CD14-positive monocyte (primary cell): Measurements from ENCODE around the gene MAD1L1. TPM values are rescaled to one million over a fixed set of nuclear protein-coding genes. Genes with fewer than 3 reads are reported as not detected.

Source experiments
- DNase-seq, 3 donors: peaks; one replicate each; pipeline ENCODE4 v3.0.0-alpha.2; 2011 to 2022
- H2AFZ ChIP-seq: 2 replicates; pipeline ENCODE4 v1.6.0; 2012; ENCODE audit warnings: mild to moderate bottlenecking, low read depth, low read length, inconsistent platforms; ENCODE audit not compliant: insufficient read depth, poor library complexity, severe bottlenecking
- H3K27ac ChIP-seq, 2 donors: 1 replicate in 1 of 2; 2 replicates in 1 of 2; pipeline ENCODE4 v1.5.1; 2012 to 2013; ENCODE audit warnings: low read length in 2 of 2, control low read depth in 1 of 2, inconsistent platforms in 1 of 2, low read depth in 1 of 2, mild to moderate bottlenecking in 1 of 2
- H3K27me3 ChIP-seq, 2 donors: one replicate each; pipeline versions ENCODE4 v1.6.0 to v1.6.1; 2011 to 2013; ENCODE audit warnings: low read length in 2 of 2; ENCODE audit not compliant: control insufficient read depth in 2 of 2, insufficient read depth in 2 of 2
- H3K36me3 ChIP-seq, 2 donors: replicated peaks in 1 of 2; 1 replicate in 1 of 2; 2 replicates in 1 of 2; pipeline versions ENCODE4 v1.5.1 to v1.6.1; 2012 to 2013; ENCODE audit warnings: low read length in 2 of 2, control low read depth in 1 of 2, inconsistent platforms in 1 of 2, mild to moderate bottlenecking in 1 of 2; ENCODE audit not compliant: insufficient read depth in 2 of 2, control insufficient read depth in 1 of 2
- H3K4me1 ChIP-seq, 2 donors: 1 replicate in 1 of 2; 2 replicates in 1 of 2; pipeline versions ENCODE4 v1.5.1 to v1.6.1; 2012 to 2013; ENCODE audit warnings: low read length in 2 of 2, control low read depth in 1 of 2, inconsistent platforms in 1 of 2, mild to moderate bottlenecking in 1 of 2, moderate library complexity in 1 of 2; ENCODE audit not compliant: insufficient read depth in 2 of 2, control insufficient read depth in 1 of 2
- H3K4me2 ChIP-seq: replicated peaks from 2 replicates; pipeline ENCODE3; 2012; ENCODE audit warnings: low read length, moderate library complexity, mild to moderate bottlenecking; ENCODE audit not compliant: poor library complexity, severe bottlenecking; ENCODE audit errors: extremely low read depth
- H3K4me3 ChIP-seq, 3 experiments: fragments of 200-600 bp in 1 of 3; sonication (generic) in 1 of 3; replicated peaks in 1 of 3; 1 replicate in 2 of 3; 2 replicates in 1 of 3; pipeline ENCODE4 v1.5.1; 2011 to 2013; ENCODE audit warnings: low read length in 3 of 3, mild to moderate bottlenecking in 3 of 3, control low read depth in 2 of 3, low read depth in 2 of 3, inconsistent platforms in 1 of 3, moderate library complexity in 1 of 3
- H3K79me2 ChIP-seq: 2 replicates; pipeline ENCODE4 v1.6.0; 2012; ENCODE audit warnings: mild to moderate bottlenecking, control low read depth, inconsistent platforms, low read length, moderate library complexity; ENCODE audit not compliant: insufficient read depth
- H3K9ac ChIP-seq: 2 replicates; pipeline ENCODE4 v1.6.0; 2017; ENCODE audit warnings: low read length, mild to moderate bottlenecking; ENCODE audit not compliant: insufficient read depth, poor library complexity, severe bottlenecking
- H3K9me3 ChIP-seq, 2 donors: replicated peaks in 1 of 2; 1 replicate in 1 of 2; 2 replicates in 1 of 2; pipeline versions ENCODE4 v1.5.1 to v1.6.1; 2012 to 2013; ENCODE audit warnings: low read length in 2 of 2, control low read depth in 1 of 2; ENCODE audit not compliant: control insufficient read depth in 1 of 2, insufficient read depth in 1 of 2
- H4K20me1 ChIP-seq: 2 replicates; pipeline ENCODE4 v1.6.0; 2012; ENCODE audit warnings: mild to moderate bottlenecking, low read length, control low read depth, moderate library complexity; ENCODE audit not compliant: insufficient read depth
- H3K27ac Mint-ChIP-seq, 7 donors: one replicate each; pipeline ENCODE4 v1.8.0; 2020; ENCODE audit warnings: mild to moderate bottlenecking in 7 of 7, mixed read lengths in 7 of 7, moderate library complexity in 6 of 7, inconsistent platforms in 2 of 7
- H3K27me3 Mint-ChIP-seq, 3 donors: one replicate each; pipeline ENCODE4 v1.8.0; 2021 to 2022; ENCODE audit warnings: low read depth in 3 of 3, mild to moderate bottlenecking in 3 of 3, mixed read lengths in 3 of 3, moderate library complexity in 3 of 3, inconsistent platforms in 1 of 3
- H3K36me3 Mint-ChIP-seq, 2 donors: one replicate each; pipeline ENCODE4 v1.8.0; 2020; ENCODE audit warnings: mixed read lengths in 2 of 2, inconsistent platforms in 1 of 2, mild to moderate bottlenecking in 1 of 2
- H3K4me1 Mint-ChIP-seq: one replicate; pipeline ENCODE4 v1.8.0; 2020; ENCODE audit warnings: mild to moderate bottlenecking, mixed read lengths
- H3K4me3 Mint-ChIP-seq, 2 donors: one replicate each; pipeline ENCODE4 v1.8.0; 2020; ENCODE audit warnings: mild to moderate bottlenecking in 2 of 2, mixed read lengths in 2 of 2, moderate library complexity in 1 of 2
- H3K9me3 Mint-ChIP-seq, 7 donors: one replicate each; pipeline ENCODE4 v1.8.0; 2020 to 2022; ENCODE audit warnings: mixed read lengths in 7 of 7, mild to moderate bottlenecking in 6 of 7, moderate library complexity in 6 of 7, inconsistent platforms in 2 of 7
- WGBS: methylation state at CpG from one replicate; pipeline ENCODE4 v1.1.5; 2013; ENCODE audit warnings: missing lambda C conversion rate; ENCODE audit not compliant: insufficient coverage; 5-methylcytosine and 5-hydroxymethylcytosine counted together
- intact Hi-C, 2 donors: fragments of 100-400 bp; cut with micrococcal nuclease; formaldehyde crosslinking; loops; one replicate each; pipeline versions ENCODE4 v1.15.0 to v1.15.1; 2023
- polyA plus RNA-seq, 3 donors: library from polyadenylated mRNA; depleted of rRNA in 1 of 3; unstranded in 2 of 3; stranded (reverse) in 1 of 3; fragments of 300-500 nt in 2 of 3; fragments of >200 nt in 1 of 3; fragmentation: Illumina TruSeq in 2 of 3; gene quantifications; 1 replicate in 2 of 3; 2 replicates in 1 of 3; pipeline ENCODE4 v1.2.3, GENCODE V29; 2012 to 2021
- TF ChIP-seq, protein P1 (sequence below): fragments of 200-600 bp; IDR thresholded peaks from one replicate; pipeline ENCODE4 v1.8.0; 2022; ENCODE audit warnings: antibody characterized with exemption, mild to moderate bottlenecking

Gene MAD1L1
- polyA plus RNA-seq, 3 donors: 22.0 to 39.4 (median 33.2) TPM

DNA sequence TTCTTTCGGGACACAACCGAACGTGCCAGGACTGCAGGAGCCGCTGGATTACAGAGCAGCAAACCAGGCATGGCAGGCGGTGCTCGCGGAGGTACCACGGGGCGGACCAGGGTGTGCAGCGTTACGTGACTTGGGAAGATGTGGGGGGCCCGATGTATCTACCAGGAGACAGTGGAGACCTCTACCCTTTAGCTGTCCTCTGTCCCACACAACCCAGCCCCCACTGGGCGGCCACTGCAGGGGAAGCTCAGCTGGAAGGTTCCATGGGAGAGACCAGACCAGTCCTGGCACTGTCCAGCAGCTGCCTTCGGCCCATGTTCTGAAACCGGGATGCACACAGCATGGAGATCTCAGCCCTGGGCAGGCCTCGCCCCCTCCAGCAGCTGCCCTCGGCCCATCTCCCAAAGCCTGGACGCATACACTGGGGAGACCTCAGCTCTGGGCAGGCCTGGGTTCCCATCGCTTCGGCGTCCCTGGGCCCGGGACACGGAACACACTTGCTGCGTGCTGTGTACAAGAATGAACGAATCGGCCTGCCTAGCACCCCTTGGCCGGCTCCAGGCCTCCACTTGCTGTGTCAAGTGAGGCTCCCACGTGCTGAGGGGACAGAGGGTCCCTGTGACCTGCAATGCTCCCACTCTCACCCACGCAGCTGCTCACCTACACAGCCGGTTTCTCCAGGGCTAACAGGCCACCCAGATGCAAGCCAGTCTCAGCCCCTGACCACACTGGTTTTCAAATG lies 385.3 kb downstream of the MAD1L1 start:
- Mint-ChIP-seq H3K27ac (no peak overlapping the region), H3K36me3 (peaks cover 9 to 26% of the 10 kb centered on the region in 2 donors), H3K27me3 (no peaks in the 10 kb centered on the region), H3K4me3 (no peak overlapping the region), H3K4me1 (no peaks in the 10 kb centered on the region), H3K9me3 (peaks cover 0 to 2% (median 0%) of the 10 kb centered on the region in 7 donors)
- H3K4me1 ChIP-seq: no peaks in the 10 kb centered on the region
- no peak overlapping the region for H3K27ac ChIP-seq
- TF ChIP-seq, protein P1, sequence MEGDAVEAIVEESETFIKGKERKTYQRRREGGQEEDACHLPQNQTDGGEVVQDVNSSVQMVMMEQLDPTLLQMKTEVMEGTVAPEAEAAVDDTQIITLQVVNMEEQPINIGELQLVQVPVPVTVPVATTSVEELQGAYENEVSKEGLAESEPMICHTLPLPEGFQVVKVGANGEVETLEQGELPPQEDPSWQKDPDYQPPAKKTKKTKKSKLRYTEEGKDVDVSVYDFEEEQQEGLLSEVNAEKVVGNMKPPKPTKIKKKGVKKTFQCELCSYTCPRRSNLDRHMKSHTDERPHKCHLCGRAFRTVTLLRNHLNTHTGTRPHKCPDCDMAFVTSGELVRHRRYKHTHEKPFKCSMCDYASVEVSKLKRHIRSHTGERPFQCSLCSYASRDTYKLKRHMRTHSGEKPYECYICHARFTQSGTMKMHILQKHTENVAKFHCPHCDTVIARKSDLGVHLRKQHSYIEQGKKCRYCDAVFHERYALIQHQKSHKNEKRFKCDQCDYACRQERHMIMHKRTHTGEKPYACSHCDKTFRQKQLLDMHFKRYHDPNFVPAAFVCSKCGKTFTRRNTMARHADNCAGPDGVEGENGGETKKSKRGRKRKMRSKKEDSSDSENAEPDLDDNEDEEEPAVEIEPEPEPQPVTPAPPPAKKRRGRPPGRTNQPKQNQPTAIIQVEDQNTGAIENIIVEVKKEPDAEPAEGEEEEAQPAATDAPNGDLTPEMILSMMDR: no peak
- H3K4me2 ChIP-seq: no peak overlapping the region
- H3K79me2 ChIP-seq: no peaks in the 10 kb centered on the region
- 99% methylated on average over 24 of the region's 30 CpGs for WGBS
- H3K36me3 ChIP-seq: peaks cover 0 to 19% of the 10 kb centered on the region in 2 donors
- no peak overlapping the region for H3K4me3 ChIP-seq
- H2AFZ ChIP-seq: no peak overlapping the region
- H3K9me3 ChIP-seq: no peaks in the 10 kb centered on the region
- no peak overlapping the region for H3K9ac ChIP-seq
- DNase-seq: no peak
- H3K27me3 ChIP-seq: no peaks in the 10 kb centered on the region
- peaks cover 76% of the 10 kb centered on the region for H4K20me1 ChIP-seq
- intact Hi-C loops: no loop called here

DNA sequence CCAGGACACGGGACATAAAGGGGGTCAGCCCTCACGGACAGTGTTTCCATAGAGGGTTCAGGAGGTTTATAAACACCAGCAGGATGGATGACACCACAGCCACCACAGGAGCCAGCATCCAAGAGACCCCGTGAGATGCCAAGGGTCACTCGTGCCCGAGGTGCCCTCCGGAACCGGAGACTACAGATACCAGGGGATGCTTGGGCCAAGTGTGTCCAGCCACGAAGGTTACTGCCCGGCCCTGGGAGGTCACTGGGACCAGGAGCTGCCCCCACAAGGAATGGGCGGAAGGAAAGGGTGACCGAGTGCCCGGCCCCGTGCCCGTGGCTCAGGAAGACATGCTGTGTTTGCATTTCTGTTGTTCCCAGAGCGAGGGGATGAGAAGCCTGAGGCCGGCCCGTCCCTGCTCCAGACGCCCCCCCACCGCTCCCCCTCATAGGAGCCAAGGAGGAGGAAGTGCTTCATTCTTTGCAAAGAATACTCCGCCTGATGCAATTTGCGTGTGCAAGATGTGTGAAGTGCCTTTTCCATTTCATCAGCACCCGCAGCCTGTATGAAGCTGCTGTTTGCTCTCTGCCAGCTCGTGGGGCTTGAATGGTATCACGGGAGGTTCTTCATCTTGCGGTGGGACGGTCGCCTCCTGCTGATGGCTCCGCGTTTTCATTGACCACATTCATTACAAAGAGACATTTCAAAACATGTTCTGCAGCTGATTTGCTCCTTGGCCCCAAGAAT lies 386.2 kb downstream of the MAD1L1 start:
- peaks cover 67% of the 10 kb centered on the region for H4K20me1 ChIP-seq
- no peak overlapping the region for H3K27ac Mint-ChIP-seq
- no peak overlapping the region for H3K27ac ChIP-seq
- intact Hi-C loops: no loop called here
- H3K4me3 Mint-ChIP-seq: no peak overlapping the region
- WGBS: 98% methylated on average over 16 of the region's 29 CpGs
- no peaks in the 10 kb centered on the region for H3K4me1 Mint-ChIP-seq
- H3K9me3 ChIP-seq: no peaks in the 10 kb centered on the region
- H3K36me3 ChIP-seq: peaks cover 0 to 19% of the 10 kb centered on the region in 2 donors
- peaks cover 11 to 30% of the 10 kb centered on the region in 2 donors for H3K36me3 Mint-ChIP-seq
- no peaks in the 10 kb centered on the region for H3K4me1 ChIP-seq
- no peaks in the 10 kb centered on the region for H3K27me3 Mint-ChIP-seq
- peaks cover 0 to 2% (median 0%) of the 10 kb centered on the region in 7 donors for H3K9me3 Mint-ChIP-seq
- no peak overlapping the region for H3K4me3 ChIP-seq
- H3K27me3 ChIP-seq: no peaks in the 10 kb centered on the region
- no peak for DNase-seq
- H2AFZ ChIP-seq: no peak overlapping the region
- H3K9ac ChIP-seq: no peak overlapping the region
- no peaks in the 10 kb centered on the region for H3K79me2 ChIP-seq
- TF ChIP-seq, protein P1: no peak
- H3K4me2 ChIP-seq: no peak overlapping the region
